ENCODE results near the gene ATAD3A.
"Not testable (repeated sequence)": the region's sequence is repeated elsewhere in the genome, so short reads cannot be mapped to it uniquely, and the experiment has no call there.

ATAD3A gene

GRCh38 chr1:1511533-1512285 lies at the start of gene ATAD3A:
TSS of gene ATAD3A (plus strand) at chr1:1512162. CDS start at chr1:1512269, 107 bp downstream.
- DNase-seq, result peak; percentile 98

- DNase-seq, result peak; percentile 32
Measured at GRCh38 chr1:1462318-1462966, 49.5 kb upstream of the ATAD3A start.

GRCh38 chr1:1463312-1463711 lies 48.6 kb upstream of the ATAD3A start:
- no peak for DNase-seq

- DNase-seq, result not testable (repeated sequence)
Measured at GRCh38 chr1:1468196-1468985, 43.6 kb upstream of the ATAD3A start.

GRCh38 chr1:1470626-1471388 lies 41.2 kb upstream of the ATAD3A start:
- peak; percentile 34 for DNase-seq

- peak; percentile 98 for DNase-seq
Measured at GRCh38 chr1:1471389-1472052, 40.4 kb upstream of the ATAD3A start, which contains the start of gene ATAD3B. TSS of gene ATAD3B (plus strand) at chr1:1471765. CDS start at chr1:1471885, 120 bp downstream.

GRCh38 chr1:1472053-1472876 lies 39.7 kb upstream of the ATAD3A start:
- peak; percentile 28 for DNase-seq

- not testable (repeated sequence) for DNase-seq
Measured at GRCh38 chr1:1476011-1476410, 36.0 kb upstream of the ATAD3A start.

- no peak for DNase-seq
Measured at GRCh38 chr1:1477206-1477605, 34.8 kb upstream of the ATAD3A start.

GRCh38 chr1:1479547-1480487 lies 32.1 kb upstream of the ATAD3A start:
- no peak for DNase-seq

- not testable (repeated sequence) for DNase-seq
Measured at GRCh38 chr1:1480488-1480867, 31.5 kb upstream of the ATAD3A start.

GRCh38 chr1:1481811-1482210 lies 30.2 kb upstream of the ATAD3A start:
- not testable (repeated sequence) for DNase-seq

- no peak for DNase-seq
Measured at GRCh38 chr1:1482856-1483255, 29.1 kb upstream of the ATAD3A start.

- DNase-seq, result no peak
Measured at GRCh38 chr1:1483714-1484113, 28.2 kb upstream of the ATAD3A start.

GRCh38 chr1:1484976-1485750 lies 26.8 kb upstream of the ATAD3A start:
- DNase-seq, result not testable (repeated sequence)

- DNase-seq, result not testable (repeated sequence)
Measured at GRCh38 chr1:1485755-1486317, 26.1 kb upstream of the ATAD3A start.

- no peak for DNase-seq
Measured at GRCh38 chr1:1487701-1488100, 24.3 kb upstream of the ATAD3A start.

GRCh38 chr1:1489231-1489630 lies 22.7 kb upstream of the ATAD3A start:
- DNase-seq, result no peak

- no peak for DNase-seq
Measured at GRCh38 chr1:1489861-1490260, 22.1 kb upstream of the ATAD3A start.

Data from stimulated activated CD4-positive, alpha-beta T cell treated with anti-CD3 and anti-CD28 coated beads, Interleukin-15, amount 100 ng/mL, for 24 hours (primary cell).